GM18507 (cell line): ENCODE data around the gene SORL1.
"Not testable (repeated sequence)": the region's sequence is repeated elsewhere in the genome, so short reads cannot be mapped to it uniquely, and the experiment has no call there.

Experiments
- DNase-seq: peaks from one replicate; pipeline ENCODE4 v3.0.0; 2011; ENCODE audit warnings: low read depth; ENCODE audit not compliant: insufficient read length; ENCODE audit errors: extremely low spot score
- FAIRE-seq: peaks from 2 replicates; lab custom pipeline; 2011; peaks lifted over from hg19 to GRCh38; lab: Jason Lieb, UNC

SORL1 gene

DNA sequence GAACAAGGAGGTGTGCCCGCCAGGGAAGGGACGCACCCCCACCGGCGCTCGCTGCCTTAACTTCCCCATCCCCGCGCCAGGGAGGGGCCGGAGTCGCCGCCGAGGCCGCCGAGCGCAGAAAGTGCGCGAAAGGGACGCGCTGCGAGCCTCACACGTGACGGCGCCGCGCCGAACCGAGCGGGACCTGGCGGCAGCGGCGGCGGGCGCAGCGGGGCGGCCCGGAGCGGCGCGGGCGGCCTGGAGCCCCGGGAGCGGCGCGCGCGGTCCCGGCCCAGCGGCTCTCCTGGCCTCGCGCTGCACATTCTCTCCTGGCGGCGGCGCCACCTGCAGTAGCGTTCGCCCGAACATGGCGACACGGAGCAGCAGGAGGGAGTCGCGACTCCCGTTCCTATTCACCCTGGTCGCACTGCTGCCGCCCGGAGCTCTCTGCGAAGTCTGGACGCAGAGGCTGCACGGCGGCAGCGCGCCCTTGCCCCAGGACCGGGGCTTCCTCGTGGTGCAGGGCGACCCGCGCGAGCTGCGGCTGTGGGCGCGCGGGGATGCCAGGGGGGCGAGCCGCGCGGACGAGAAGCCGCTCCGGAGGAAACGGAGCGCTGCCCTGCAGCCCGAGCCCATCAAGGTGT is at the start of gene SORL1:
Gene SORL1 (plus strand): TSS at position 329 of the 623 bp plus-strand sequence. CDS start 18 bp downstream, at position 347.
- DNase-seq (no peak), FAIRE-seq (peak; percentile 5)

- peak; percentile 5 for FAIRE-seq
- no peak for DNase-seq
Observed at GRCh38 chr11:121405646-121406045, 46.5 kb upstream of the SORL1 start.

GRCh38 chr11:121406291-121406690 is 45.8 kb upstream of the SORL1 start:
- FAIRE-seq (no peak), DNase-seq (no peak)

DNA sequence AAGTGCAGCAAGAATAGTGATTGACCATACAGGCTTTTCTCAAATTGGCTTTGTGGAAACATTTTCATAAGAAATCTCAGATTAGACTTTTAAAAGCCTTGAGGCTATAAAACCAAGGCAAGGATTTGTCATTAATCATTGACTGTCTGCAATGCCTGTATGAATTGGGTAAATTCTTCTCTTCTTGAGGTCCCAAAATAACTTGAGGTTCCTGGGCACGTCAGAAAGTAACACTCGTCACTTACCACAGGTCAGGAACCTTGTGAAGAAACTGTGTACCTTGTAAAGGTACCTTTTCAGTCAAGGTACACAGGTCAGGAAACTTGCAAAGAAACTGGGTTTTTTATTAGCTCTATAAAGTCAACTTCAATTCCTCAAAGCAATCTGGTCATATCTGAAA is 43.3 kb upstream of the SORL1 start:
- FAIRE-seq (peak; percentile 75), DNase-seq (no peak)

DNA sequence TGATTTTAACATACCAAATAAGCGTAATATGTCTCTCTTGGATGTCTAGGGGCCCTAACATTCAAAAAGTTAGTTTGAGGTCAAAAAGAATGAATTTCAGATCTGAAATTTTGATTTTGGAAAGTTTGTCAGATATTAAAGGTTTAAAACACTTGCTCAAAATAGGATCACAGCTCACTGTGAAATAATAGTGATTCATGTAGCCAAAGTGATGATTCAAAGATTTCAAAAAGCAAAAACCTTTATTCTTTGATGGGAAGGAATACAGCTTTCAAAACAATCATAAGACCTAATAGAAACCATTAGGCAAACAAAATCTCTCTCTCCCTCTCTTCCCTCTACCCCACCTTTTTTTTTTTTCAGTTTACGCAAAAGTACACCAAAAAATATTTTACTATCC is 42.1 kb upstream of the SORL1 start:
- not testable (repeated sequence) for FAIRE-seq, DNase-seq

- not testable (repeated sequence) for DNase-seq
- FAIRE-seq, result peak; percentile 12
Observed at GRCh38 chr11:121411330-121411729, 40.8 kb upstream of the SORL1 start.

DNA sequence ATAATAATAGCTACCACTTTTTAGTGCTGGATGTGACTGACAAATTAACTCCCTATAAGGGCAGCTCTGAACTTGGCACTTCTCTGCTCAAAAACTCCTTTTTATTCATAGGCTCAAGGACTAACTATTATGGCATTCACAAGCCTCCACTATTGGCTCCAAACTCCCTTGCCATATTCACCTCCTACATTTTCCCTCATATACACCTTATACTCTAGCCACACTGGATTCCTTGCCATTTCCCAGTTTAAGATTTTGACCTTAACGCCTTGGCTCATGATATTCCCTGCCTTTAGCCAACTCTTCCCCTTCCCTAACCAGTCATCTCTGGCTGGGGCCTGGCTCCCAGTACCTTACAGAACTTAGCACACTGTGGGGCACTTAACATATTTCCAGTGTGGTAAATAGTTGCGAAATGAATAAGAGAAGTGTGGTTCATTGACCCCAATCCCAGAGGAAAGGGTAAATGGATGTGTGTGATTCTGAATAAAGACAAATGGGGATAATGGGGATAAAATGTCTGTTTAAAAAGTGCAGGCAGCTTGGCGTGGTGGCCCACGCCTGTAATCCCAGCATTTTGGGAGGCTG is 40.0 kb upstream of the SORL1 start:
- FAIRE-seq (no peak), DNase-seq (no peak)

DNA sequence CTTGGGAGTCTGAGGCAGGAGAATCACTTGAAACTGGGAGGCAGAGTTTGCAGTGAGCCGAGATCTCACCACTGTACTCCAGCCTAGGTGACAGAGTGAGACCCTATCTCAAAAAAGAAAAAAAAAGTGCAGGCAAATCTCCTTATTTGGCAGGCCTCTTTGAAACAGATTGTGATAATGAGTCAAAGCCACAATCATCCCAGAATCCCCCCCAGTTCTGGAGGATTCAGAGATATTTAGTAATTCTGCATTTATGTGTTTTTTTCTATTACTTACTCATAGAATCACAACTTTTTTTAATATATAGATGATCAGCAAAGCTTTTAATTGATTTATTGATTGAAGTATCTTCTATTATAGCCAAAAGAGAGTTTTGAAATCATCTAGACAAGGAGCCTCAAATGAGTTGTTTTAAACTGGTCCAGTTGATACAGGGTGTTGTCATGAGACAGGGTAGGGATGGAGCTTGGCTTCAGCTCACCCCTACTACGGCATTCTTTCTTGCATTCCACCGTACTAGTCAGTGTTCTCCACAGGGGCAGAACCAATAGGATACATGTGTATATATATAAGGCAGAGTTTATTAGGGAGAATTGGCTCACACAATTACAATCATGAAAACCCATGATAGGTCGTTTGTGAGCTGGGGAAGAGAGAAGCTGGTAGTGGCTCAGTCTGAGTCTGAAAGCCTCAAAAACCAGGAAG is 39.3 kb upstream of the SORL1 start:
- FAIRE-seq, result no peak
- DNase-seq, result no peak

DNA sequence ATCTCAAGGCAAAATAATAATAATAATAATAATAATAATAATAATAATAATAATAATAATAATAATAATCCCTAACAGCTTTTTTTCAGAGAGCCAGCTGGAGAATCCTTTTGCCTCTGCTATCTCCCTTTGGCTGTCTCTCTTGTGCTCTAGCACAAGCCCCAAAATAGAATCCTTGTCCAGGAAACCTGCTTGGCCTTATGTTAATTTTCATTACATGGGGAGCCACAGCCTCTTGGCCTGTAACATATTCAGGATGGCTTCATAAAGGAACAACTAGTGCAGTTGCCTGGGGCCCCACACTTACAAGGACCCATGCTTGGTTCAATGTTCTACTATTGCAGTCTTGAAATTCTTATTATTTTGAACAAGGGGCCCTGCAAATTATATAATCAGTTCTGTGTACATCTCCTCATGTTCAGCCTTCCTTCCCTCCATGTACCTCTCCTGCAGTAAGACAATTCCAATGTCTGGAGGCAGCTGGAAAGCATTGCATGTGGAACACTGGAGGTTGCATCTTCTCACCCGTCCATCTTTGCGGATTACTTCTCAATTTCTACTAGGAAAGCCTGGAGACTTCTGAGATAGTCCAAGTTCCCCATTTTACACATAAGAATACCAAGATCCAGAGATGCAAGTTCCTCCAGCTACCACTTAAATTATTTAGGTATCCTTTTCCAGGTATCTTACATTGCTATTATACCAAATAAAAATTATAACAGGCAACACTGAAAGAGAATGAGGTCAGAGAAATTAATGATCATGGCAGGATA is 37.8 kb upstream of the SORL1 start:
- no peak for FAIRE-seq
- no peak for DNase-seq

DNA sequence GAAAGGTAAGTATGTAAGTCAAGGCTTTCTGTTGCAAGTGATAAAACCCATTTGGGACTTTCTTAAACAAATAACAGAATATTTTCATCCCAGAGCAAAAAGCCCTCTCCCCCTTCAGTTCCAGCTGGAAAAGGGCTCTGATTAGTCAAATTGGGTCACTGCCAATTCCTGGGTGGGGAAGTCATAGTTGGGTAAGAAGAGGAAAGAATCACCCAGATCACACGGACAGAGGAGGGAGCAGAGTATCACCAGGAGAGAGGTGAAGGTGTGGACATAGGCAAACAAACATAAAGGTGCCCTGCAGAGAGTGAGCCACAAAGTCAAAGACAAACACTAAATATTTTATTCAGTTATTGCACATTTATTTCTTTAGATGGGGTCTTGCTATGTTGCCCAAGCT is 36.3 kb upstream of the SORL1 start:
- FAIRE-seq (no peak), DNase-seq (no peak)

- DNase-seq (peak; percentile 28), FAIRE-seq (peak; percentile 94)
Observed at GRCh38 chr11:121417055-121417551, 35.0 kb upstream of the SORL1 start.

DNA sequence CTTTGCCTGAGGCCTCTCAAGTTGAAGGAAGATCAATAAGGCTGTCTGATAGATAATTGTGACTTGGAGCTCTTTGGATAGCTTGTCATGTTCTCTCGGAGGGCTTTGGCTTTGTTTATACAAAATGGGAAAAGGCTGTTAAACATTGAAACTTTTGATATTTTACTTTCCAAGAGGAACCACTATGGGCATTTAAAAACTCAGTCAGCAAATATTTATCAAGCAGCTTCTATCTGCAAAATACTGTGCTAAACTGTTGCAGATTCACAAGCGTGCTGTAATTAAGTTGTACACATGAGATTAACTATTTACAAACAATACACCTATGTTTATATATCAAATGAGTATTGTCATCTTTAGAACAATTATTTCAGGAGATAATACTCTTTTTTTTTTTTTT is 34.5 kb upstream of the SORL1 start:
- DNase-seq (no peak), FAIRE-seq (no peak)

DNA sequence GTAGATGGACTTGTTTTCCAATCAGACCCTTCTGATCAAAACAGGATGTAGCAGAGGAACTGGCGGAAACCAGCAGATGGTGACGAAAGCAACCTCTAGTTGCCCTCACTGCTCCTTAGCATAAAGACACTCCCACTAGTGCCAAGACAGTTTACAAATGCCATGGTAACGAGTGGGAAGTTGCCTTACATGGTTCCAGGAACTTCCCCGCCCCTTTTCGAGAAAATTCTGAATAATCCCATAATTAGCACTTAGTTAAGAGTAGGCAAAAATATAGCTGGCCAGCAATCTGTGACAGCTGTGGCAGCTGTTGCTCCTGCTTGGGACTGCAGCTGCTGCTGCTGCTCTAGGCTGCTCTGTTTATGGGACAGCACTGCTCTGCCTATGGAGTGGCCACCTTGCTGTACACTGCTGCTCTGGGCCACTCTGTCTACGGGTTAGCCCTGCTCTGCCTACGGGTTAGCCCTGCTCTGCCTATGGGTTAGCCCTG is 33.4 kb upstream of the SORL1 start:
- DNase-seq (no peak), FAIRE-seq (peak; percentile 81)

DNA sequence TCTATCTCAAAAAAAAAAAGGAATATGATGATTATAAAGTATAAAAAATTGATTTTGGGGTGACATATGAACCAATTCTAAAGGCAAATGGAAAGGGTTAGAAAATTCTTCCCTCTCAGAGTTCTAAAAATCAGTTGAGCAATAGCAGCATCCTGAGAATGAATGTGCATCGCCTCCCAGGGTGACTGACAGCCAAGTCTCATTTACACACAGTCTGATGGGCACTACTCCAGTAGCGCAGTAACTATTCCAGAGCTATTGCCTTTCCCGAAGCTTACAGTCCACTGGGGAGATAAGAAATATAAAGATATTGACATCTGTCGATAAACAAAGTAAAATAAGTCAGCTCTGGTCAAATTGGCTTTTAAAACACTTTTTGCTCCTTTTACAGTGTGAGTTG is 32.3 kb upstream of the SORL1 start:
- no peak for FAIRE-seq
- DNase-seq, result no peak

- DNase-seq (no peak), FAIRE-seq (peak; percentile 62)
Observed at GRCh38 chr11:121420398-121420797, 31.7 kb upstream of the SORL1 start.

- DNase-seq (no peak), FAIRE-seq (peak; percentile 44)
Observed at GRCh38 chr11:121421149-121421901, 30.8 kb upstream of the SORL1 start.

- peak; percentile 89 for FAIRE-seq
- no peak for DNase-seq
Observed at GRCh38 chr11:121422675-121423074, 29.4 kb upstream of the SORL1 start.

GRCh38 chr11:121425828-121426227 is 26.3 kb upstream of the SORL1 start:
- no peak for DNase-seq
- no peak for FAIRE-seq
